Subcutaneous adipose tissue (tissue), 4 donors: Measurements from ENCODE around the gene TRMT1. TPM values are rescaled to one million over a fixed set of nuclear protein-coding genes. Genes with fewer than 3 reads are reported as not detected.

Source experiments
- CTCF ChIP-seq: fragments of 450-650 bp; IDR thresholded peaks from one replicate; pipeline ENCODE4 v1.5.1; 2016; ENCODE audit warnings: low read depth, mild to moderate bottlenecking, control low read depth, antibody characterized with exemption, moderate library complexity
- total RNA-seq, 4 donors: library from RNA; depleted of rRNA; stranded (reverse); fragments of >200 nt; gene quantifications; one replicate each; pipeline ENCODE4 v1.1.0, GENCODE V29; 2016

Gene TRMT1
- total RNA-seq, 4 donors from 2014 or later: 19.5 to 35.6 (median 27.2) TPM

- no peak for TF ChIP-seq CTCF
These were observed 6.7 kb upstream of the TRMT1 start for GRCh38 chr19:13122980-13123957.

GRCh38 chr19:13122275-13122878 lies 5.8 kb upstream of the TRMT1 start:
- no peak for TF ChIP-seq CTCF

GRCh38 chr19:13121551-13122274 lies 5.2 kb upstream of the TRMT1 start:
- TF ChIP-seq CTCF: no peak

- TF ChIP-seq CTCF: no peak
These were observed 4.3 kb upstream of the TRMT1 start for GRCh38 chr19:13120817-13121216.

- TF ChIP-seq CTCF: no peak
These were observed 3.5 kb upstream of the TRMT1 start for GRCh38 chr19:13120031-13120430.

- no peak for TF ChIP-seq CTCF
These were observed 3.1 kb upstream of the TRMT1 start for GRCh38 chr19:13119627-13120026.
